ENCODE measurements around the gene FAM76B.

DNA sequence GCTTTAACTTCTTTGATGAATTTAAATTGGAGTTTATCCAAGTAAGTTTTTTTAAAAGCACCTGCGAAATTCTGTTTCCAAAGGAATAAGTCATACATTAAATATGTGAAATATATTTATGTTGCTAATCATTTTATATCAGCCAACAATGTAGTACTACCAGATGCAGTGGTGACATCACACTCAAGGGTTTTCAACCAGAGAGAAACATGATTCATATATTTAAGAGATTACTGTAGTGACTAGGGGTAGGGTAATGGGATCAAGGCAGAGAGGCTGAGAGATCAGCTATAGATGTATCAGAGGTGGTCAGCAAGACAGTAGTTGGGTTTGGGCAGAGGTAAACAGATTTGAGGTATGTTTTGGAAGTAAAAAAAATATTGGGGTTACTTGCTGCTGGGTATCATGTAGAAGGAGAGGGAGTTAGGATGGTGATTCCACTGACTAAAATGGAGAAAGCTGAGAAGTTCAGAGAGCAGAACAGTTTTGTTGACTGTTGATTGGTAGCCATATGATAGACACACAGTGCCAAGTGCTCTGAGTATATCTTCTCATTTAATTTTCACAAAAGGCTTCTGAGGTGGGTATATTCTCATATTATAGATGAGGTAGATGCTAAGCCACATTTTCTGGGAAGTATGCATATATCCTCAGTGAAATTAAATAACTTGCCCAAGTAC is 40.1 kb upstream of the FAM76B start:
- TF ChIP-seq, protein P1, sequence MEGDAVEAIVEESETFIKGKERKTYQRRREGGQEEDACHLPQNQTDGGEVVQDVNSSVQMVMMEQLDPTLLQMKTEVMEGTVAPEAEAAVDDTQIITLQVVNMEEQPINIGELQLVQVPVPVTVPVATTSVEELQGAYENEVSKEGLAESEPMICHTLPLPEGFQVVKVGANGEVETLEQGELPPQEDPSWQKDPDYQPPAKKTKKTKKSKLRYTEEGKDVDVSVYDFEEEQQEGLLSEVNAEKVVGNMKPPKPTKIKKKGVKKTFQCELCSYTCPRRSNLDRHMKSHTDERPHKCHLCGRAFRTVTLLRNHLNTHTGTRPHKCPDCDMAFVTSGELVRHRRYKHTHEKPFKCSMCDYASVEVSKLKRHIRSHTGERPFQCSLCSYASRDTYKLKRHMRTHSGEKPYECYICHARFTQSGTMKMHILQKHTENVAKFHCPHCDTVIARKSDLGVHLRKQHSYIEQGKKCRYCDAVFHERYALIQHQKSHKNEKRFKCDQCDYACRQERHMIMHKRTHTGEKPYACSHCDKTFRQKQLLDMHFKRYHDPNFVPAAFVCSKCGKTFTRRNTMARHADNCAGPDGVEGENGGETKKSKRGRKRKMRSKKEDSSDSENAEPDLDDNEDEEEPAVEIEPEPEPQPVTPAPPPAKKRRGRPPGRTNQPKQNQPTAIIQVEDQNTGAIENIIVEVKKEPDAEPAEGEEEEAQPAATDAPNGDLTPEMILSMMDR (IDR thresholded peaks at IDR 0.05), result no peak
- TF ChIP-seq EP300 (IDR thresholded peaks at IDR 0.05) (no peak), POLR2A (IDR thresholded peaks at IDR 0.05) (no peak)
